GM20000 (cell line): ENCODE results near the gene GNAT2.

Experiments used
- DNase-seq: peaks from one replicate; pipeline ENCODE4 v3.0.0; 2012; ENCODE audit warnings: low spot score
- TF ChIP-seq, protein P1 (sequence below): IDR thresholded peaks from 2 replicates; pipeline ENCODE4 v1.5.1; 2012; ENCODE audit warnings: mild to moderate bottlenecking, control low read depth; ENCODE audit errors: extremely low read depth, missing control alignments

The GNAT2 gene

DNA sequence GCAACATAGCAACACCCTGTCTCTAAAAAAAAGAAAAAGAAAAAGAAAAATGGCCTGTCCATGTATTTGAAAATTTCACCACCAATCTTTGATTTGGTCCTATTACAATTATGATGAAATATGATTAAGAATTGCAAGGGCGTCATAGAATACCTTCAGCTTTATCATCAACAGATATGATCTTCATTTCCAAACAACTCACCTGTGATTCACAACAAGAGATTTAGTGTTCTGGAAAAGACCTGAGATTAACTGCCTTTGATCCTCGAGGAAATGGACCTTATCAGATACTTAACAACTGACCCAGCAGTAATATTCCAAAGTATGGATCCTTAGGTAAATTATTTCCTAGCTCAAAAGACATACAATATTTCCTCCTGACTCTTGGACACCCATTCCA is 33.0 kb upstream of the GNAT2 start:
- TF ChIP-seq, protein P1, sequence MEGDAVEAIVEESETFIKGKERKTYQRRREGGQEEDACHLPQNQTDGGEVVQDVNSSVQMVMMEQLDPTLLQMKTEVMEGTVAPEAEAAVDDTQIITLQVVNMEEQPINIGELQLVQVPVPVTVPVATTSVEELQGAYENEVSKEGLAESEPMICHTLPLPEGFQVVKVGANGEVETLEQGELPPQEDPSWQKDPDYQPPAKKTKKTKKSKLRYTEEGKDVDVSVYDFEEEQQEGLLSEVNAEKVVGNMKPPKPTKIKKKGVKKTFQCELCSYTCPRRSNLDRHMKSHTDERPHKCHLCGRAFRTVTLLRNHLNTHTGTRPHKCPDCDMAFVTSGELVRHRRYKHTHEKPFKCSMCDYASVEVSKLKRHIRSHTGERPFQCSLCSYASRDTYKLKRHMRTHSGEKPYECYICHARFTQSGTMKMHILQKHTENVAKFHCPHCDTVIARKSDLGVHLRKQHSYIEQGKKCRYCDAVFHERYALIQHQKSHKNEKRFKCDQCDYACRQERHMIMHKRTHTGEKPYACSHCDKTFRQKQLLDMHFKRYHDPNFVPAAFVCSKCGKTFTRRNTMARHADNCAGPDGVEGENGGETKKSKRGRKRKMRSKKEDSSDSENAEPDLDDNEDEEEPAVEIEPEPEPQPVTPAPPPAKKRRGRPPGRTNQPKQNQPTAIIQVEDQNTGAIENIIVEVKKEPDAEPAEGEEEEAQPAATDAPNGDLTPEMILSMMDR, result no peak
- DNase-seq, result no peak

DNA sequence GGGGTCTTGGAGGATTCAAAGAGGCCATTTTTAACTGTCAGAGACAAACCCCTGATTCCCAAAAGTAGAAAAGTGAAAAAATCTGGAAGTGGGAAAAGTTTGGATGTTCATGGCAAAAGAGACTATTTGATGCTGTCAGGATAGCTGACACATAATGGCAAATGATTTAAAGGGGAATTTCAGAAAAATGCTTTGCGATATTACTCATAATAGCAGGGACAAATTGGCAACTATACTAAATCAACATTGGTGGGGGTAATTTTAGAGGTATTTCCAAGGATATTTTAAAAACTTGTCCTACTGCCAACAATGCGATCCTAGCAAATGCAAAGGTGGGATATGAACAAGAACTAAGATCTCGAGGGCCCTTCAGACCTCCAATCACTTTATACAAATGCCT is 31.2 kb upstream of the GNAT2 start:
- TF ChIP-seq, protein P1, result no peak
- no peak for DNase-seq

DNA sequence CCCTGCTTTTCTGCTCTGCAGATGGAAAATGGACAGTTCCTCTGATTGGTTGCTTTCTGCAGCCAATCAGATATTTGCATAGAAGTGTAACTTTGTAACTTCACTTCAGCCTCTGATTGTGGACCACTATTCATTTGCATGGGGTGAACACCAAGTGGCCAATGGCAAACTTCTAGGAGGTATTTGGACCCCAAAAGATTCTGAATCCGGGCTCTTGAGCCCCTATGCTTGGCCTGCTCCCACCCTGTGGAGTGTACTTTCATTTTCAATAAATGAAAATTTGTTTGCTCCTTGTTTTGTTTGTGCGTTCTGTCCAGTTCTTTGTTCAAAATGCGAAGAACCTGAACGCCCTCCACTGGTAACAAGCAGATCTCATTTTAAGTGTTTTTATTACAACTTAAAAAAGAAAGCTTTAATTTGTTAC is 30.1 kb upstream of the GNAT2 start:
- TF ChIP-seq, protein P1, result no peak

DNA sequence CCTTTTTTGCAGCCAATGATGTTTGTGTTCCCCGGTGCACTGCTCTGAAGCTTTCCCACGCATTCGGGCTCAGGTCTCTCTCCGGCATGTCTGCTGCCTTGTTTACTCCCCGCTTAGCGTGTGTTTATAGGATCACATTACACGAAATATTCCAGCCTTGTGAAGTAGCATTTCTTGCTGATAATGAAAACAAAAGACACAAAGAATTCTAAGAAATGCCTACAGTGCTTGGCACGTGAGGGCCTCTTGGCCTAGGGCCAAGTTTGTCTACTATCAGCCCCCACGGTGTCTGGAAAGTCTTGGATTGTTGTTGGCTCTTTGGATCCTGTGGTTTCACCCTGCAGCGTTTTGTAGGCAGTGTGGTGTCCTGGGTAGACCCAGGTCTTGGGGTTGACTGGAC is 25.3 kb upstream of the GNAT2 start:
- DNase-seq, result no peak
- TF ChIP-seq, protein P1, result no peak

More for the DNA sequence above, 30.1 kb upstream of the GNAT2 start:
- DNase-seq, result no peak

DNA sequence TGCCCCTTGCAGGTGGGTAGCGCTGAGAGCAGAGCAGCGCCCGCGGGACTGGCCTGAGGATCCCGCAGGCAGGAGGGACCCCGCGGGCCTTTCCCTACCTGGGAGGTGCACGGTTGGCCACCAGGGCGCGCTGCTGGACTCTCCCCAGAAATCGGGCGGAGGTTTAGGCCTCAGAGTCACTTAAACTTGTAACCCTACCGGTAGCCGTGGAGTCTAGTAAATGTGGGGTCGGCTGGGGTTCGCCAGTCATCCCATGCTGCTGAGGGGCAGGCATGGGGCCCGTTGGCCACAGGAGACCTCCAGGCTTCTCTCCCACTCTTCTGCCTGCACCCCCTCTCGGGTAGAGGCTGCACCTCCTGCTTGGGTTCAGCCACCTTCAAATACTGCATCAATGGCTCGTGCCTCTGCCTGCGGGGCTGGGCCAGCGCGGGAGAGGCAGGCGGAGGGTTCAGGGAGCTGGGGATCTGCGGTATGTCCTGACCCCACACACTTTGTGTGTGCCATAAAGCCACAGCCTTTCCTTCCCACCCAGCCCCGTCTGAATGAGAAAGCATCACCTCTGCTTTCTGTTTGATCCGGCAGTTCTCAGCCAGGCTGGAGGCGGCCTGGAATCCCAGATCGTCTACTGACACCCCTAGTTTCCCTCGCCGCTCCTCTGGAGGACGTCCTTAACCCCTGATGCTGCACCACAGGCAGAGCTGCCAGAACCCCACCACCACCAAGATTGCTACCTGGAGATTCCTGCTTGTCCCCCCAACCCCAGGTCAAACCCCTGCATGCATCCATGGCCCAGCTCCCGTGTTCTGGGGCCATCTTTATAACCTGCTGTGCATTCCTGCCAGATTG is 24.2 kb upstream of the GNAT2 start:
- peak; percentile 83 for DNase-seq
- TF ChIP-seq, protein P1, result peak; percentile 73

DNA sequence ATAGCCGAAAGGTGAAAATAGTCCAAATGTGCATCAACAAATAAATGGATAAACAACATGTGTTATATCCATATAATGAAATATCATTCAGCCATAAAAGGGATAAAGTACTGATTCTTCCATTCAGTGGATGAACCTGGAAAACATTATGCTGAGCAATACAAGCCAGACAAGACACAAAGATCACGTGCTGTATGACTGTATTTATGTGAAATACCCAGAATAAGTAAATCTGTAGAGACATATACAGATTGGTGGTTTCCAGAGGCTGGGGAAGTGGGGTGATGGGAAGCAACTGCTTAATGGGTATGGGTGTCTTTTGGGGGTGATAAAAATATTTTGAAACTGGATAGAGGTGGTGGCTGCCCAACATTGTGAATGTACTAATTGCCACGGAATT is 23.2 kb upstream of the GNAT2 start:
- TF ChIP-seq, protein P1, result no peak
- no peak for DNase-seq

DNA sequence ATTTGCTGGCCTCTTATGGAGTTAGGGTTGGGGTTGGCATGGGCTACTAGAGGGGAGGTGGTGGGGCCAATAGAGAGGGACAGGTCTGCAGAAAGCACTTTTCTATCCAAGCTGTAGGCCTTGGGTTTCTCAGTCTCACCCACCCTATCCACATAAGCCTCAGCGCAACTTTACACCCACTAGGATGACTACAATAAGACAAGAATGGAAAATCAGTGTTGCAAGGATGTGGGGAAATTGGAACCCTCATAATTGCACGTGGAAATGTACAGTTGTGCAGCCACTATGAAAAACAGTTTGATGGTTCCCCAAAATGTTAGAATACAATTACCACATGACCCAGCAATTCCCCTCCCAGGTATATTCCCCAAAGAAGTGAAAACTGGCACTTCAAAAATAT is 22.4 kb upstream of the GNAT2 start:
- TF ChIP-seq, protein P1, result no peak
- no peak for DNase-seq
